ENCODE measurements around the gene UBE2E2. TPM values are rescaled to one million over a fixed set of nuclear protein-coding genes. Genes with fewer than 3 reads are reported as not detected.
A peak's percentile ranks its signal among the peaks of the same experiment; 100 is the strongest.
"Not testable (repeated sequence)": the region's sequence is repeated elsewhere in the genome, so short reads cannot be mapped to it uniquely, and the experiment has no call there.

UBE2E2 gene
- total and polyA plus RNA-seq, 4 donors = 23.8 to 56.5 (median 32.9) TPM

DNA sequence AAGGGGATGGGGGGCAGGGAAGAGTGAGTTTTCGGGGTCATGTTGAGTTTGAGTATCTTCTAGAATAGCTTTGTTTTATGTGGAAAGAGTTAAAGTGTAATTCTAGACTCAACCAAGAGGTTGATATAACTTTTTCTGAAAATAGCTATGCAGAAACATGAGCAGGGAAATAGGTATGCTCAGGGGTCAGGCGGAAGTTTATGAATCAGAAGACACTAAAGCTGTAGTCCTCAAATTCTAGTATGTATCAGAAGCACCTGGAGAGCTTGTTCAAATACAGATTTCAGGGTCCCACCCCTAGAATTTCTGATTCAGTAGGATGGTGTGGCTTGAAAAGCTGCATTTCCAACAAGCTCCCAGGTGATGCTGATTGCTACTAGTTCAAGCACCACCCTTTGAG, 37.6 kb upstream of the UBE2E2 start:
- 89 to 93% methylated on average over 2 of the region's 2 CpGs for WGBS, 2 donors
- intact Hi-C loops (cut with DNase I) = no loop called here

DNA sequence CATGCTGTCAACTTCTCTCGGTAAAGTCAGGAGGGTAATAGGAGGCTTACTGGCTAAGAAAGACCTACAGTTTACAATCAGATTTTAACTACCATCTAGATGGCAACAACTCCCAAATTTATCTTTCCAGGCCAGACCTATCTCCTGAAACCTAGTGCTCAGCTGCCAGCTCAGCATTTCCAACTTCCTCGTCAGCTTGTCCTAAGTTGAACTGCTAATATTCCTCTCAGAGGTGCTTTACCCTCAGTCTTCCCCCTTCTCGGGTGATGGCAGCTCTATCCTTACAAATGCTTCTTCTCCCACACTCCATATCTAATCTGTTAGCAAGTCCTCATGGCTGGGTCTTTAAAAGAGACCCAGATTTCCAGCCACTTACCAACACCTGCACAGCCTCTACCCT, 36.9 kb upstream of the UBE2E2 start:
- ATAC-seq (ENCODE audit: low FRiP score) (no peak), DNase-seq (no peak)
- no peak overlapping the region for H3K27ac ChIP-seq (ENCODE audit: low read depth in 1 of 2, low read length in 2 of 2)
- WGBS, 2 donors = 80 to 82% methylated on average over 3 of the region's 3 CpGs
- no peaks in the 10 kb centered on the region for H3K9me3 ChIP-seq (ENCODE audit: control insufficient read depth, low read length)
- peaks cover 0 to 2% of the 10 kb centered on the region in 2 donors for H3K4me1 ChIP-seq (ENCODE audit: control insufficient read depth in 1 of 2, insufficient read depth in 2 of 2, low read length in 2 of 2)
- intact Hi-C loops (cut with DNase I) = no loop called here
- no peaks in the 10 kb centered on the region for H3K36me3 ChIP-seq (ENCODE audit: control insufficient read depth in 1 of 2, insufficient read depth in 2 of 2, low read length in 1 of 2)
- no peaks in the 10 kb centered on the region for H3K27me3 ChIP-seq (ENCODE audit: control insufficient read depth in 1 of 2, insufficient read depth in 2 of 2, low read length in 1 of 2)
- no peak overlapping the region for H3K4me3 ChIP-seq (ENCODE audit: low read length in 2 of 2)

More for the DNA sequence above, 37.6 kb upstream of the UBE2E2 start:
- Histone ChIP-seq H3K9me3 (ENCODE audit: control insufficient read depth, low read length) (no peaks in the 10 kb centered on the region), H3K4me1 (ENCODE audit: control insufficient read depth in 1 of 2, insufficient read depth in 2 of 2, low read length in 2 of 2) (peaks cover 0 to 2% of the 10 kb centered on the region in 2 donors), H3K27ac (ENCODE audit: low read depth in 1 of 2, low read length in 2 of 2) (no peak overlapping the region), H3K27me3 (ENCODE audit: control insufficient read depth in 1 of 2, insufficient read depth in 2 of 2, low read length in 1 of 2) (no peaks in the 10 kb centered on the region), H3K4me3 (ENCODE audit: low read length in 2 of 2) (no peak overlapping the region), H3K36me3 (ENCODE audit: control insufficient read depth in 1 of 2, insufficient read depth in 2 of 2, low read length in 1 of 2) (no peaks in the 10 kb centered on the region)
- DNase-seq (no peak), ATAC-seq (ENCODE audit: low FRiP score) (no peak)

DNA sequence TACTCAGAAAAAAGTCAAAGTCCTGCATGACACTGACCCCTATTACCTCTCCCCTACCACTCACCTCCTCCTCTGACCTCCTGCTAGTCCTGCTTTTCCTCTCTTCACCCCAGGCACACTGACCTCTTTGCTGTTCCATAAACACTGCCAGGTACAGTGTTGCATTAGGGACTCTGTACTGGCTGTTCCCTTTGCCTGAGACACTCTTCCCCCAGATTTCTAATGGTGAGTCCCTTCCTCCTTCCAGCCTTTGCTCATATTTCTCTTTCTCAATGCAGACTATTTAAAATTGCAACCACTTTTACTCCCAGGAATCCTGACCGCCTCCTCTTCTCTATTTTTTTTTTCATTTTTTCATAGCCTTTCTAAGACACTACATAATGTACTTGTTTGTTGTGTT, 36.3 kb upstream of the UBE2E2 start:
- no peaks in the 10 kb centered on the region for H3K27me3 ChIP-seq (ENCODE audit: control insufficient read depth in 1 of 2, insufficient read depth in 2 of 2, low read length in 1 of 2)
- no peaks in the 10 kb centered on the region for H3K9me3 ChIP-seq (ENCODE audit: control insufficient read depth, low read length)
- WGBS, 2 donors = 89 to 96% methylated on average over 1 of the region's 1 CpG
- ATAC-seq (ENCODE audit: low FRiP score) (no peak), DNase-seq (no peak)
- peaks cover 0 to 2% of the 10 kb centered on the region in 2 donors for H3K4me1 ChIP-seq (ENCODE audit: control insufficient read depth in 1 of 2, insufficient read depth in 2 of 2, low read length in 2 of 2)
- intact Hi-C loops (cut with DNase I) = no loop called here
- H3K36me3 ChIP-seq (ENCODE audit: control insufficient read depth in 1 of 2, insufficient read depth in 2 of 2, low read length in 1 of 2) = no peaks in the 10 kb centered on the region
- no peak overlapping the region for H3K4me3 ChIP-seq (ENCODE audit: low read length in 2 of 2)
- H3K27ac ChIP-seq (ENCODE audit: low read depth in 1 of 2, low read length in 2 of 2) = no peak overlapping the region

DNA sequence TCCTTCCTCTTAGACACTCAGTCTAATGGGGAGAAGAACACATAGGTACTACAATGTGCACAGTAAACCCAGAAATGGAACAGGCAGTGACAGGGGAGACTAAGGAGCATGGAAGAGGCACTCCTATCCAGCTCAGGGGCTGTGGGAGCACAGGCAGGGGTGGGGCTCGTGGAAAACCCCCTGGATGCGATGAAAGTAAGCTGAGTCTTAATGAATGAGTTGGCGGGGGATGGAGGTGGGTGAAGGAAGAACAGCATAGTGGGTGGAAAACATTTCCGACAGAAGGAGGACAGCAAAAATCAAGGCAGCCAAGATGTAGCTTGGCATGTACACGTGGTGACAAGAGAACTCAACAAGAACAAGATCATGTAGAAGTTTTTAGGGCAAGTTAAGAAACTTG, 33.6 kb upstream of the UBE2E2 start:
- Histone ChIP-seq H3K27ac (ENCODE audit: low read depth in 1 of 2, low read length in 2 of 2) (no peak overlapping the region), H3K9me3 (ENCODE audit: control insufficient read depth, low read length) (no peaks in the 10 kb centered on the region), H3K4me1 (ENCODE audit: control insufficient read depth in 1 of 2, insufficient read depth in 2 of 2, low read length in 2 of 2) (no peaks in the 10 kb centered on the region), H3K27me3 (ENCODE audit: control insufficient read depth in 1 of 2, insufficient read depth in 2 of 2, low read length in 1 of 2) (no peaks in the 10 kb centered on the region), H3K36me3 (ENCODE audit: control insufficient read depth in 1 of 2, insufficient read depth in 2 of 2, low read length in 1 of 2) (no peaks in the 10 kb centered on the region), H3K4me3 (ENCODE audit: low read length in 2 of 2) (no peak overlapping the region)
- intact Hi-C loops (cut with DNase I) = no loop called here
- WGBS, 2 donors = 72 to 73% methylated on average over 5 of the region's 5 CpGs
- ATAC-seq (ENCODE audit: low FRiP score) (no peak), DNase-seq (no peak)

DNA sequence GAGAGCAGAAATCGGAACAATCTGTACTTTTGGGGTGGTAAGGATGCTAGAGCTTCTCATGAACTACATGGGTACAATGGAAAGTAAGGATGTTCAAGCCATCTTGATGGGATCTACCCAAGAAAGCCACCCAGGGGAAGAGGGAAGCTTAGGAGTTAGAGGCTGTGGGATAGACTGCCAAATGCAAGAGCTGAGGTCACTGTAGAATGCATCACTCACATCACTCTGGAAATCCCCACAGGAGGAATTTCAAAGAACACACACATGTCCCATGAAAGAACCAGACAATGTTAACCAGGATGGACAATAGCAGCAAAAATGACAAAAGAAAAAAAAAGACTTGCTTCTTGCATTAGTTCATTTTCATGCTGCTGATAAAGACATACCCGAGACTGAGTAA, 32.8 kb upstream of the UBE2E2 start:
- Histone ChIP-seq H3K4me1 (ENCODE audit: control insufficient read depth in 1 of 2, insufficient read depth in 2 of 2, low read length in 2 of 2) (no peaks in the 10 kb centered on the region), H3K4me3 (ENCODE audit: low read length in 2 of 2) (no peak overlapping the region), H3K27ac (ENCODE audit: low read depth in 1 of 2, low read length in 2 of 2) (no peak overlapping the region), H3K9me3 (ENCODE audit: control insufficient read depth, low read length) (no peaks in the 10 kb centered on the region), H3K27me3 (ENCODE audit: control insufficient read depth in 1 of 2, insufficient read depth in 2 of 2, low read length in 1 of 2) (no peaks in the 10 kb centered on the region), H3K36me3 (ENCODE audit: control insufficient read depth in 1 of 2, insufficient read depth in 2 of 2, low read length in 1 of 2) (no peaks in the 10 kb centered on the region)
- WGBS, 2 donors = 87 to 92% methylated on average over 2 of the region's 2 CpGs
- DNase-seq = no peak
- no peak for ATAC-seq (ENCODE audit: low FRiP score)
- intact Hi-C loops (cut with DNase I) = no loop called here

DNA sequence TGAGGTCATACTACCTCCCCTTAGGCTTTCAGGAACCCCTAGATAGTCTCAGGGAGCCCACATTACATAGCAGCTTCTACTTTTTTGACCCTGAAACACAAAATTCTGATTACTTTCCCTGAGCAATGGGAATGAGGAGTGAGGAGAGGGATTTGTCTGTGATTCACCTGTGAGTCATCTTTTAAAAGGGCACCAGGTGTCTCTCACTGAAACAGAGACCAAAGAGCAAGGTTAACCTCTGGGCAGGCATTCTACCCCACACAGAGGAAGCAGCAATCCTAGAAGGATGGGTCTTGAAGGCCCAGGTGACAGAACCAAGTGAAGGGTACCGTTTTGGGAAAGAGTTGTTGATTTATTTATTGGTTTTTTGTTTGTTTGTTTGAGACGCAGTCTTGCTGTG, 31.1 kb upstream of the UBE2E2 start:
- no peaks in the 10 kb centered on the region for H3K27me3 ChIP-seq (ENCODE audit: control insufficient read depth in 1 of 2, insufficient read depth in 2 of 2, low read length in 1 of 2)
- DNase-seq = no peak
- H3K9me3 ChIP-seq (ENCODE audit: control insufficient read depth, low read length) = no peaks in the 10 kb centered on the region
- ATAC-seq (ENCODE audit: low FRiP score) = no peak
- H3K4me3 ChIP-seq (ENCODE audit: low read length in 2 of 2) = no peak overlapping the region
- 80 to 87% methylated on average over 2 of the region's 2 CpGs for WGBS, 2 donors
- H3K4me1 ChIP-seq (ENCODE audit: control insufficient read depth in 1 of 2, insufficient read depth in 2 of 2, low read length in 2 of 2) = no peaks in the 10 kb centered on the region
- intact Hi-C loops (cut with DNase I) = no loop called here
- H3K36me3 ChIP-seq (ENCODE audit: control insufficient read depth in 1 of 2, insufficient read depth in 2 of 2, low read length in 1 of 2) = no peaks in the 10 kb centered on the region
- no peak overlapping the region for H3K27ac ChIP-seq (ENCODE audit: low read depth in 1 of 2, low read length in 2 of 2)

DNA sequence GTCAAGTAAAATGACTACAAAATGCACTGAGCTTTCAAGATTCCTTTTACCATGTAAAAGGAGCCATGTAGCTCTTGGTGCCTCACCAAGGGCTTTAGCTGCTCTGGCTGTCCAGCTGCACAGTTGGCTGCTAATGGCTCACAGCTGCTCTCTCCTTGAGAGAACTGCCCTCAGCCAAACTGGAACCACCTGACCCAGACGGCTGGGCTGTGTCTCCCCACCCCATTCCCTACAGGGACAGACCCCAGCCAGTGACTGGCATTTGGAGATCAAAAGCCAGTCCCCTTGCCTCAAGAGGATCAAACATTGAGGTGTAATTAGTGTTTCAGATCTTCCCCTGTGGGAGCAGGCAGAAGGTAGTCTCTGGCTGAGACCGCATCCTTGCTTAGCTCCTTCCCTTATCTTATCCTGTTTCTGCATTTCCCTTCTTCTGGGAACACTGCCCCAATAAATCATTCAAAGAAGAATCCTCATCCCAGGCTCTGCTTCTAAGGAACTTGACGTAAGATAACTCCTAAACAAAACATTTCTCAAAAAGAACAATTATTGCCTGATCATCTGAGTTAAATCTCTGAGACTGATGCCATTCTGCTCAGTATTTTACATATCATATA, 28.6 kb upstream of the UBE2E2 start:
- no peaks in the 10 kb centered on the region for H3K4me1 ChIP-seq (ENCODE audit: control insufficient read depth in 1 of 2, insufficient read depth in 2 of 2, low read length in 2 of 2)
- no peaks in the 10 kb centered on the region for H3K36me3 ChIP-seq (ENCODE audit: control insufficient read depth in 1 of 2, insufficient read depth in 2 of 2, low read length in 1 of 2)
- intact Hi-C loops (cut with DNase I) = no loop called here
- no peaks in the 10 kb centered on the region for H3K27me3 ChIP-seq (ENCODE audit: control insufficient read depth in 1 of 2, insufficient read depth in 2 of 2, low read length in 1 of 2)
- H3K27ac ChIP-seq (ENCODE audit: low read depth in 1 of 2, low read length in 2 of 2) = no peak overlapping the region
- DNase-seq = peak in 1 of 2 donors; percentile 50
- H3K4me3 ChIP-seq (ENCODE audit: low read length in 2 of 2) = no peak overlapping the region
- no peak for ATAC-seq (ENCODE audit: low FRiP score)
- H3K9me3 ChIP-seq (ENCODE audit: control insufficient read depth, low read length) = no peaks in the 10 kb centered on the region
- 47 to 53% methylated on average over 3 of the region's 3 CpGs for WGBS, 2 donors

DNA sequence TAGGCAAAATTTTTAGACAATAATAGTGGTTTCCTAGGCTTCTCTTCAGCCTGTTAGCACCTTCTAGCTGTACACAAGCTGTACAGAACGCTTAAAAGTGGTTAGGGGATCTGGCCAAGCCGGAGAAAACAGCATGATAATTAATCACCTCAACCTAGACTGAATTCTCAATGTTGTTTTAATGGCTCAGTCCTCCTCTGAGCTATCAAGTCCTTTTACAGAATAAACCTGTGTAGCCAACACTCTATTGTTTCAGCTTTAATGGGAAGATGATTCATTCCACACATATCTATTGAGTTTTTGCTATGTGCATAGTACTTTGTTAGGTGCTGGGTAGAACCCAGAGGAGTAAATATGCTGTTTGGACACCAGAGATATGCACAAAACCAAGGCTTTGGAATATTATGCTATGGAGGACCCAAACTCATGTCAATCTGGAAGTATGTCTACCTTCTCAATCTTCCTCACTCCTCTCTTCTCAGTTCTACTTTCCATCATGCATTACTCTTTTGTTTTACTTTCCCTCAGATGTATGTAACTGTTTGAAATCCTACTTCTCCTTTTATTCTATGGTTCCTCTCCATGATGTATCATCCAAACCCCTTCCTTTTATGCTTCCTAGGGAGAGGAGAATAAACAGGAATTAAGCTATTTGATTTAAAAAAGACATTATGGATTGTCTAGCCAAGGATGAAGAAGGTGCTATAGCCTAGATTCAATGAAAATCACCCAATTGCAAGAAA, 27.6 kb upstream of the UBE2E2 start:
- Histone ChIP-seq H3K4me1 (ENCODE audit: control insufficient read depth in 1 of 2, insufficient read depth in 2 of 2, low read length in 2 of 2) (no peaks in the 10 kb centered on the region), H3K4me3 (ENCODE audit: low read length in 2 of 2) (no peak overlapping the region), H3K36me3 (ENCODE audit: control insufficient read depth in 1 of 2, insufficient read depth in 2 of 2, low read length in 1 of 2) (no peaks in the 10 kb centered on the region), H3K27me3 (ENCODE audit: control insufficient read depth in 1 of 2, insufficient read depth in 2 of 2, low read length in 1 of 2) (no peaks in the 10 kb centered on the region), H3K27ac (ENCODE audit: low read depth in 1 of 2, low read length in 2 of 2) (no peak overlapping the region), H3K9me3 (ENCODE audit: control insufficient read depth, low read length) (no peaks in the 10 kb centered on the region)
- intact Hi-C loops (cut with DNase I) = no loop called here
- DNase-seq (no peak), ATAC-seq (ENCODE audit: low FRiP score) (no peak)
- 51 to 75% methylated on average over 2 of the region's 2 CpGs for WGBS, 2 donors

DNA sequence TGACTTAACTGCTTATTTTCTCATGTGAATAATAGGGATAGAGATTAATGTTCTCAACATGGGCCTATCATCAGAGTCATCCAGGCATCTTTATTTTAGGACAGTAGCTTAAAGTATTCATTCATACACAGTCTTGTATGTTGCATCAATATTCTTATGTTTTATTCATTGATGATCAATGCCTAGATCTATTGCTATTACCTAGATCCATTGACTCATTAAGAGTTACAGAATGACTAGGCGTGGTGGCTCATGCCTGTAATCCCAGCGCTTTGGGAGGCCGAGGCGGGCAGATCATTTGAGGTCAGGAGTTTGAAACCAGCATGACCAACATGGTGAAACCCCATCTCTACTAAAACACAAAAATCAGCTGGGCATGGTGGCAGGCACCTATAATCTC, 26.3 kb upstream of the UBE2E2 start:
- H3K27ac ChIP-seq (ENCODE audit: low read depth in 1 of 2, low read length in 2 of 2); H3K4me1 ChIP-seq (ENCODE audit: control insufficient read depth in 1 of 2, insufficient read depth in 2 of 2, low read length in 2 of 2); H3K4me3 ChIP-seq (ENCODE audit: low read length in 2 of 2); DNase-seq; H3K9me3 ChIP-seq (ENCODE audit: control insufficient read depth, low read length); H3K36me3 ChIP-seq (ENCODE audit: control insufficient read depth in 1 of 2, insufficient read depth in 2 of 2, low read length in 1 of 2); intact Hi-C loops (cut with DNase I); ATAC-seq (ENCODE audit: low FRiP score); H3K27me3 ChIP-seq (ENCODE audit: control insufficient read depth in 1 of 2, insufficient read depth in 2 of 2, low read length in 1 of 2): not testable (repeated sequence)
- WGBS, 2 donors = 88 to 95% methylated on average over 4 of the region's 4 CpGs
